NAMALWA (cell line): ENCODE data around the gene KRTDAP.

Experiments
- DNase-seq: peaks from one replicate; pipeline ENCODE4 v3.0.0-alpha.2; 2015; ENCODE audit warnings: low spot score

Gene KRTDAP

GRCh38 chr19:35512831-35513627 lies 22.8 kb upstream of the KRTDAP start:
- no peak for DNase-seq

DNA sequence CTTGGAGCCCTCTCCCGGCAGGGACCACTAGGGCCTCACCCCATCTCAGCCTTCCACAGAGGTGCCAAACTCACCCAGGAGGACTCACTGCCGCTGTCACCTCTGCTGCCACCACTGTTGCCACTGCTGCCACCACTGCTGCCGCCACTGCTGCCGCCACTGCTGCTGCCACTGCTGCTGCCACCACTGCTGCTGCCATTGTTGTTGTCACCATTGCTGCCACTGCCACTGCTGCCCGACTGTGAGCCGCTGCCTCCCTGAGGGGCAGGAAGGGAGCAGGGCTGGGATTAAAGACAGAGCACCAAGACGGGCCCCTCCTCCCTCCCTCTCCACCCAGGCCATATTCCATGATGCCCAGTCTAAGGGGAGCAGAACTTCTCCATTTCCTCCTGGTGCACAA lies 21.1 kb upstream of the KRTDAP start:
- DNase-seq: no peak

DNA sequence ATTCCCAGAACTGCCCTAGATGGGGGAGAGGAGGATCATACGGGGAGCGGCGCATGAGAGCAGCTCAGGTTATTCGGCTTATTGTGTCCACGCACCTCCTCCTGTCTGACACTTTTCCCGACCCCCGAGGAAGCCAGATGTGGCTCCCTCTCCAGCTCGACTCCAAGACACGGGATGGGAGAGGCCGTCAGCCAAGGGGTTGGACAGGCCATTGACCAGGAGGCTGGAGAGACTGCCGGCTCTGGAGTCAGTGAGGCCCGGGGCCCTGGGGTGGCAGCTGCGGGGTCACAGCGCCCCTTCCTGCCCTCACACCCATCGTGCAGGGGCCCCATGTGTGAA lies 20.3 kb upstream of the KRTDAP start:
- no peak for DNase-seq

- DNase-seq: peak; percentile 66
These were observed 19.8 kb upstream of the KRTDAP start for GRCh38 chr19:35509861-35510625.

GRCh38 chr19:35509018-35509652 lies 18.9 kb upstream of the KRTDAP start:
- peak; percentile 23 for DNase-seq

DNA sequence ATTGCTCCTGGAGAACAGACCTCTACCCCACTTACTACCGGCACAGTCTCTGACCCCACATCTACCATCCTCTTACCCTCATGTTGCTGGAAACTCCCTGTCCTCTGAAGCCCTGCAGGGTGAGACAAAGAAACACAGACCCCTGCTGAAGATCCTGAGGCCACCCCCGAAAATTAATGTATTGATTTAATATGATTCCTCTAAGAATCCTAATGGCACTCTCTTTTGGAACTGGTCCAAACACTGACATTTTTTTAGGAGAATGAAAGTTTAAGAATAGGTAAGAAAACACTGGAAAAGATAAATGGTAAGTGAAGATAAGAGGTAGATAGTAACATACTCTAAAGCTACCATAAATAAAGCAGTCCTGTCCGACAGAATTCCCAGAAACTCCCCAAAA lies 17.9 kb upstream of the KRTDAP start:
- DNase-seq: no peak

DNA sequence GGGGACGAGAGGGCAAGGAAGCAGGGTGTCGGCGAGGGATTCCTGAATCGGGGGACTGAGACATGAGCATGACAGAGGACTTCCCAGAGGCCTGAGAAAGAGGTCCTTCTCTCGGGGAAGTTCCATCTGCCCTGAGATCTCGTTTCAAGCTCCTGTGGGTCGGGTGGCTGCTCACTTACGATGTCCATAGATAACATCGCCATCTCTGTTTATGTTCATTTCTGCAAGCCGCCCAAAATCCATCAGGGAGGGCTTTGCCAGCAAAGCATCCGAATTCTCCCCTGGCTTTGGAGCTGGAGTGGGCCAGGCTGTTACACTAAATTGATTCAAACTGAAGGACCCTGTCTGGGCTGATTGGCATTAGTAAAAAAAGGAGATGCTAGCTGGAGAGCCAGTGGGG lies 17.3 kb upstream of the KRTDAP start:
- no peak for DNase-seq

GRCh38 chr19:35506011-35506410 lies 15.7 kb upstream of the KRTDAP start:
- no peak for DNase-seq

DNA sequence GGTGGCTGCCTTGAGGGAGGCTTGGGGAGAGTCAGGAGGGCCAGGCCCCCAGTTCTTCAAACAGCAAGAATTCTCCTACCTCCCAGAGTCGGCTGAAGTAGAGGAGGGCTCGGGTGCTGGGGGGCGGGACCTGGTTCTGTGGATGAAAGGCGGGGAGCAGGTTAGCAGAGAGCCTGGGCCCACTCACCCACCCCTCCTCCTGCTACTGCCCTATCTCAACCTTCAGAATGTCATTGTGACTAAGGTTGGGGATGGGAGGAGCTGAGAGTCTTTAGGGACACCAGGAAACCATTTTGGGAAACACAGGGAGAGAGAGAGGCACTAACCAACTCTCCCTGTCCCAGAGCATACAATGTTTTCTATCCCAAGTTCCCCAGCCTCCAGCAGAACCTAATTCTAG lies 12.5 kb upstream of the KRTDAP start:
- no peak for DNase-seq

- DNase-seq: no peak
These were observed 11.4 kb upstream of the KRTDAP start for GRCh38 chr19:35501684-35502083.

DNA sequence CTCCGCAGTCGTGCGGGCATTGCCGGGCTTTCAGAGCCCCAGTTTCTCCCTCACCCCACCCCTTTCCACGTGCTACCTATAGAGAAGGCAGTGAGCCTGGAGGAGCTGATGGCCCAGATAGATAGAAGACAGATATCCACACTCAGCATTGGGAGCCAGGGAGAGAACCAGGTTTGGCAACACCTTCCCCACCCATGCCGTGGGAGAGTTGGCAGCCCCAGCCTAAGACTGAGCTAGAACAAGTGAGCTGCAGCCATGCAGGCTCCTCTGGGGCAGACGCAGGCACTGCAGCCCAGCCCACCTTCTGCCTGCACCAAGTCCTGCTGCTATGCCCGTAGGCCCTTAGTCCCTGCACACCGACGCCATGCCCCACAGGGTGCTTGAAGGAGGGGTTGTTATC lies 10.3 kb upstream of the KRTDAP start:
- DNase-seq: no peak

DNA sequence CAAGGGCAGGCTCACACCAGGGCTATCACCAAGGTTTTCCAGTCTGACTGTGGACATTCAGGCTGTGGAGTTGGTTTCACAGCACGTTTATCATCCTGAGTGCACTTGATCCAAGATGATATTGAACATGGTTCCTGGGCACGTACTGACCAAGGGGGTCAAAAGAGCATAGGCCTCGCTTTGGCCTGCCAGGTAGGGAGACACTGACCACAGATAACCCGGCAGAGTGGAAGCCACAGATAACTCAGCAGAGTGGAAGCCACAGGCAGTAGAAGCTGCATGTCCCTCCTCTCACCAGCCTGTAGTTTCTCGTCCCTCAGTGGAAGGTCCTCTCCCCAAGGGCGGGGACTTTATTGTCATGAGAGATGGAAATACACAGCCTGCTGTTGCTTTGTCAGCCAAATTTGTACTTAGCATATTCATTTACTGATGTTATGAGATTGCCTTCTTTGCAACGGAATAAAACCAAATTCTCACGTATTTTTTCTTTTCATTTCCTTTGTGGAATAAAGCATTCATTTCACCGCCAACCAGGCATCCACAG lies 8.8 kb upstream of the KRTDAP start:
- no peak for DNase-seq

DNA sequence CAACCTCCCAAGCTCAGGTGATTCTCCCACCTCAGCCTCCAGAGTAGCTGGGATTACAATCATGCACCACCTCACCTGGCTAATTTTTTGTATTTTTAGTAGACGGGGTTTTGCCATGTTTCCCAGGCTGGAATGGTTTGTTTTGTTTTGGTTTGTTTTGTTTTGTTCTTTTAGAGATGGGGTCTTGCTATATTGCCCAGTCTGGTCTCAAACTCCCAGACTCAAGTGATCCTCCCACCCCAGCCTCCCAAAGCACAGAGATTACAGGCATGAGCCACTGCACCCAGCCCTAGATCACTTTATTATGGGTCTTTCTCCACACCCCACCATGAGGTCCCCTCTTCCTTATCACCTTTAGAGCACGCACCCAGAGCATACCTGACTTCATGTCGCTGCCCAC lies 8.0 kb upstream of the KRTDAP start:
- no peak for DNase-seq

DNA sequence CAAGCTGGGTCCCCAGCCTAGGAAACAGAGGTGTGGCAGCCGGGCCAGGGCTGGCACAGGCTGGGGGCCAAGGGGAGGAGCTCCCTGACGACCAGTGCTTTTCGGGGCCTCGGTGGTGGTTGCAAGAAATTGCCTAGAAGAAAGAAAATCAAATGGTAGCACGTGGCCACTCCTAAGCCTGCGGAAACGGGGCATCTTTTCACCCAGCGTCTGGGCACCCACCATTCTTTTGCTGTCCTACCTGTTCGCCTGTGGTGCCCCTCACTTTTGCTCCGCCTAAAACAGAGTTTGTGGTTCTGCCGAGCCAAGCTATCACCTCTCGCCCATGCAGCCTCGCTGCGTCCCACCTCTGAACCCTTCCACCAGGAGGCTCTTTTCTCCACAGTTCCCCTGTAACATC lies 7.1 kb upstream of the KRTDAP start:
- DNase-seq: no peak

DNA sequence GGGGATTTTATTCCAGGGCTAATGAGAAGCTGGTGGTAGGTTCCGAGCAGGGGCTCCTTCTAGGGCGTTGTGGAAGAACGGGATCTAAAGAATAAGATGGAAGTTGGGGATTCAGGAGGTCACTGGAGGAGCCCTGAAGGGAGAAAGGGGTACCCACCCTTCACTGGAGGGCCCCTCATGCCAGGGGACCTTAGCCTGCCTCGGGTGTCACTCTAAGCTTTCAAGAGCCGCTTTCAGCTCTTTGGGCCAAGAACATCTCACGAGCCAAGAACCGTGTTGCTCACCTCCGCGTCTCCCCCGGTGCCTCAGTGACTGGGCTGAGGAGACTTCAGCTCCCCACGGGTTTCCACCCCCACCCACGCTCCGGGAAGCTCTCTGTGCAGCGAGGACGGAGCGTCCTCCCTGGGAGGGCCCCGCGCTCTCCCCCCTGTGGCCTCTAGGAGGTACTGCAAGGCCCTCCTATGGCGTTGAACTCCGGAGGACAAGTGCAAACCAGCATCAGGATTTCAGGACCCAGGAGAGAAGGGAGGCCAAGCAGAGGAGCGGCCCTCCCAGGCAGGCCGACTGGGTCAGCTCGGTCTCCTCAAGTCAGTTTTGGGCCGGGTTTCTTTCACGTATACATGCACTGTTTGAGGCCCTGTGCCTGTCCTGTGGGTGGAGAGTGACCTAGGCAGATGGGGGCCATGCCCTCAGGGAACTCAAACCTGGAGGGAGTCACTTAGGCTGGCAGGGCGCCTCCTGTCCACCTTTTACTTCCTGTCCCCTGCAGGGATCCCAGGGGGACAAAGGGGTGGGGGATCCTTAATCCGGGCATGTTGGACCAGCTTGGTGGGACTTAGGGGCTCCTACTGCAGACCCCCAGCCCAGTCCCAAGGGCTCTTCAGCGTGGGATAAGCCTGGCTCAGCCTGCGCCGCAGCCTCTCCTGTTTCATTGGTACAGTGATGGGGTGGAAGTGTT lies 5.1 kb upstream of the KRTDAP start:
- DNase-seq: peak; percentile 68

DNA sequence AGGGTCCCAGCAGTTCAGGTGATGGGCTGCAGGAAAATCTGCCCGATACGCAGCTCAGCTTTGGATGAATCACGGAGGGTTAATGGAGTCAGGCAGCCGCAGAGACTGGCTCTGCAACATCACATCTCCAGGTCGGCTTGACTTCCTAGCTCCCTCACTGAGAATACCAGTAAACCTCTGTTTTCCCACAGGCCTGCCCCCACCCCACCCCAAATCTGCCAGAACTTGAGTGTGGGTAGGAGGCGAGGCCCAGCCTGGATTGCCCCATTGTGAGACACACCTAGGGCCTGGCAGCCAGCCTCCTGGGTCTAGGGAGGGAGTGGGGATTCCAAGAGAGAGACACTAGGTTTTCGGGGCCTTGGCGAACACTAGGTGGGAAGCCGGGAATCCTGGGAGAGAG lies 3.7 kb upstream of the KRTDAP start:
- DNase-seq: no peak

DNA sequence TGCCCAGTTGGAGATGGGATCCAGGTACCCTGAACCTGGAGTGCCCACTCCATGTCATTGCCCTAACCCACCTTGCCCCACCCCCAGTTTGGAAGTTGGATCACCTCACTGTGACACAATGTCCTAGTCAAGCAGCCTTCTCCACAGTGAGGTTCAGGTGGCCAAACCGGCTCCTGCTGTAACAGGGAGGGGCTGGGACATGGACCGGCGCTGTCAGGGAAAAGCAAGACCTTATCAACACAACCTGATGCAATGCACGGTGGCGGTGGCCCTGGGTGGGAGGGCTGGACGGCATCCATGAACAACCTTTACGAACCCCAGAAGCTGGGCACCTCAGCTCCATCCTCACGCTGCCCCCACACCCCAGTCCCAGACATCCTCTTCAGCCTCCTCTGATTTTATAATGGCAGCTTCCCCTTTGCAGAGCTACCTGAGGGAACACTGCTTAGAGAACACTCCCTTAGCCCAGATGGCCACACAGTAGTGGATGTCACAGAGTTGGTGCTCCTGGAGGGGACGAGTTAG lies 1.6 kb upstream of the KRTDAP start:
- no peak for DNase-seq

- no peak for DNase-seq
These were observed 1.6 kb downstream of the KRTDAP start for GRCh38 chr19:35488677-35489076.

GRCh38 chr19:35487656-35488182 lies 2.5 kb downstream of the KRTDAP start:
- DNase-seq: no peak

DNA sequence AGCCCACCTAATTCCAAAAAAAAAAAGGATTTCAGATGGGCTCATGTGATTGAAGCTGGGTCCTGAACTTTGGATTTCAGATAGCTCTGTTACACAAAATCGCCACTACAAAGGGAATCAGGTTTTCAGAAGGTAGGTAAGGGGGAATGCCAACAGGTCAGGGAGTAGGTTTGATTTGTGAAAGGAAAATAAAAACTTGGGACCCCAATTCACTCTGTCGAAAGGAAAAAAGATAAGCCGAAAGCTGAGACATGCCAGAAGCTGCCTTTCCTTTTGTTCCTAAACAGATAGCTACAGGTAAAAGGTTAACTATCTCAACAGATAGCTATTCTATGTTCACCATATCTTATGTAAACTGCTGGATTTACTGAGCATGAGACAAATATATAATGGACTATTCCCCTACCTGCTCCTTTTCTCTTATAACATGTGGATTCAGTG lies 4.0 kb downstream of the KRTDAP start:
- DNase-seq: no peak
